ENCODE data around the gene CHCHD6. TPM values are rescaled to one million over a fixed set of nuclear protein-coding genes. Genes with fewer than 3 reads are reported as not detected.
A peak's percentile ranks its signal among the peaks of the same experiment; 100 is the strongest.

Gene CHCHD6
- total RNA-seq, 1 donor from 2014 or later: 28.7 TPM

- DNase-seq (ENCODE audit: low read depth): no peak
- Histone ChIP-seq H3K27me3 (ENCODE audit: control insufficient read depth, insufficient read depth, low read length) (no peaks in the 10 kb centered on the region), H3K36me3 (ENCODE audit: control insufficient read depth, insufficient read depth, low read length) (no peaks in the 10 kb centered on the region), H3K4me3 (ENCODE audit: low read depth, low read length) (no peak overlapping the region)
- TF ChIP-seq CTCF (IDR thresholded peaks at IDR 0.05; ENCODE audit: insufficient read depth, low read length, poor library complexity, severe bottlenecking): no peak
Measured at GRCh38 chr3:126908752-126909275, 204.8 kb downstream of the CHCHD6 start.

GRCh38 chr3:126910231-126910630 lies 206.2 kb downstream of the CHCHD6 start:
- DNase-seq (ENCODE audit: low read depth): no peak
- Histone ChIP-seq H3K4me3 (ENCODE audit: low read depth, low read length) (no peak overlapping the region), H3K36me3 (ENCODE audit: control insufficient read depth, insufficient read depth, low read length) (no peaks in the 10 kb centered on the region), H3K27me3 (ENCODE audit: control insufficient read depth, insufficient read depth, low read length) (no peaks in the 10 kb centered on the region)
- no peak for TF ChIP-seq CTCF (IDR thresholded peaks at IDR 0.05; ENCODE audit: insufficient read depth, low read length, poor library complexity, severe bottlenecking)

- Histone ChIP-seq H3K36me3 (ENCODE audit: control insufficient read depth, insufficient read depth, low read length) (no peaks in the 10 kb centered on the region), H3K4me3 (ENCODE audit: low read depth, low read length) (no peak overlapping the region), H3K27me3 (ENCODE audit: control insufficient read depth, insufficient read depth, low read length) (no peaks in the 10 kb centered on the region)
- DNase-seq (ENCODE audit: low read depth): peak; percentile 92
- no peak for TF ChIP-seq CTCF (IDR thresholded peaks at IDR 0.05; ENCODE audit: insufficient read depth, low read length, poor library complexity, severe bottlenecking)
Measured at GRCh38 chr3:126911162-126912026, 207.4 kb downstream of the CHCHD6 start.

- no peak for DNase-seq (ENCODE audit: low read depth)
- no peak overlapping the region for H3K4me3 ChIP-seq (ENCODE audit: low read depth, low read length)
- H3K27me3 ChIP-seq (ENCODE audit: control insufficient read depth, insufficient read depth, low read length): no peaks in the 10 kb centered on the region
- no peak for TF ChIP-seq CTCF (IDR thresholded peaks at IDR 0.05; ENCODE audit: insufficient read depth, low read length, poor library complexity, severe bottlenecking)
- H3K36me3 ChIP-seq (ENCODE audit: control insufficient read depth, insufficient read depth, low read length): no peaks in the 10 kb centered on the region
Measured at GRCh38 chr3:126912027-126912422, 208.0 kb downstream of the CHCHD6 start.

GRCh38 chr3:126912491-126913195 lies 208.6 kb downstream of the CHCHD6 start:
- Histone ChIP-seq H3K4me3 (ENCODE audit: low read depth, low read length) (no peak overlapping the region), H3K27me3 (ENCODE audit: control insufficient read depth, insufficient read depth, low read length) (no peaks in the 10 kb centered on the region), H3K36me3 (ENCODE audit: control insufficient read depth, insufficient read depth, low read length) (no peaks in the 10 kb centered on the region)
- no peak for DNase-seq (ENCODE audit: low read depth)
- no peak for TF ChIP-seq CTCF (IDR thresholded peaks at IDR 0.05; ENCODE audit: insufficient read depth, low read length, poor library complexity, severe bottlenecking)
